Loucy (cell line): ENCODE measurements around the gene GLRA2.

Experiments used
- H2AFZ ChIP-seq: fragments of 200-600 bp; sonication (generic); 2 replicates; pipeline ENCODE4 v1.6.0; 2016; ENCODE audit warnings: antibody characterized with exemption, mild to moderate bottlenecking, low read length, moderate library complexity
- H3F3A ChIP-seq: fragments of 200-600 bp; 2 replicates; pipeline ENCODE4 v1.6.0; 2016; ENCODE audit warnings: antibody characterized with exemption, low read depth, mild to moderate bottlenecking
- H3K27me3 ChIP-seq: fragments of 200-600 bp; sonication (generic); 2 replicates; pipeline ENCODE4 v1.6.1; 2014; ENCODE audit warnings: low read length, mild to moderate bottlenecking; ENCODE audit not compliant: insufficient read depth, poor library complexity, severe bottlenecking
- H3K36me3 ChIP-seq: fragments of 200-600 bp; sonication (generic); 2 replicates; pipeline ENCODE4 v1.6.1; 2016; ENCODE audit warnings: low read length; ENCODE audit not compliant: insufficient read depth
- H3K4me1 ChIP-seq: fragments of 200-600 bp; sonication (generic); 2 replicates; pipeline ENCODE4 v1.5.1; 2014; ENCODE audit warnings: low read length, mild to moderate bottlenecking; ENCODE audit not compliant: insufficient read depth, poor library complexity, severe bottlenecking
- H3K4me2 ChIP-seq: fragments of 200-600 bp; sonication (generic); 2 replicates; pipeline ENCODE4 v1.6.0; 2014; ENCODE audit warnings: antibody characterized with exemption, low read length, low read depth, mild to moderate bottlenecking; ENCODE audit not compliant: poor library complexity, severe bottlenecking
- H3K4me3 ChIP-seq: fragments of 200-600 bp; sonication (generic); 2 replicates; pipeline ENCODE4 v1.5.1; 2014; ENCODE audit warnings: low read length, mild to moderate bottlenecking, mixed read lengths; ENCODE audit not compliant: poor library complexity, severe bottlenecking
- H3K79me2 ChIP-seq: fragments of 200-600 bp; sonication (generic); 2 replicates; pipeline ENCODE4 v1.6.1; 2014; ENCODE audit warnings: low read length; ENCODE audit not compliant: insufficient read depth
- H3K9ac ChIP-seq: fragments of 200-600 bp; sonication (generic); 2 replicates; pipeline ENCODE4 v1.6.0; 2014; ENCODE audit warnings: mild to moderate bottlenecking, low read depth, low read length, moderate library complexity; ENCODE audit not compliant: poor library complexity, severe bottlenecking
- H3K9me2 ChIP-seq: fragments of 200-600 bp; sonication (generic); replicated peaks from 2 replicates; pipeline ENCODE4 v1.6.1; 2016; ENCODE audit warnings: low read depth, low read length, mixed read lengths
- H3K9me3 ChIP-seq: fragments of 200-600 bp; sonication (generic); 2 replicates; pipeline ENCODE4 v1.6.1; 2014; ENCODE audit warnings: mild to moderate bottlenecking, antibody characterized with exemption, low read length, low read depth; ENCODE audit not compliant: insufficient read depth
- H4K20me1 ChIP-seq: fragments of 200-600 bp; sonication (generic); 2 replicates; pipeline ENCODE4 v1.6.0; 2014; ENCODE audit warnings: antibody characterized with exemption, low read length, mild to moderate bottlenecking; ENCODE audit not compliant: insufficient read depth, poor library complexity, severe bottlenecking
- CTCF ChIP-seq: fragments of 200-600 bp; sonication (generic); conservative IDR thresholded peaks from 2 replicates; pipeline ENCODE4 v1.5.1; 2014; ENCODE audit warnings: mild to moderate bottlenecking, antibody characterized with exemption, low read length
- EZH2phosphoT487 ChIP-seq: fragments of 200-600 bp; IDR thresholded peaks from 2 replicates; pipeline ENCODE4 v1.6.1; 2018; ENCODE audit warnings: antibody characterized with exemption, mild to moderate bottlenecking, moderate library complexity, borderline replicate concordance

The GLRA2 gene

GRCh38 chrX:14564058-14564457 is 34.7 kb downstream of the GLRA2 start:
- H2AFZ ChIP-seq, result no peak overlapping the region
- no peaks in the 10 kb centered on the region for H3K4me1 ChIP-seq
- H4K20me1 ChIP-seq, result no peaks in the 10 kb centered on the region
- no peak overlapping the region for H3K4me3 ChIP-seq
- no peaks in the 10 kb centered on the region for H3K79me2 ChIP-seq
- no peak overlapping the region for H3K4me2 ChIP-seq
- no peaks in the 10 kb centered on the region for H3F3A ChIP-seq
- no peaks in the 10 kb centered on the region for H3K27me3 ChIP-seq
- no peaks in the 10 kb centered on the region for H3K36me3 ChIP-seq
- H3K9me2 ChIP-seq, result no peaks in the 10 kb centered on the region
- TF ChIP-seq CTCF (no peak), EZH2phosphoT487 (no peak)
- H3K9me3 ChIP-seq, result no peaks in the 10 kb centered on the region
- H3K9ac ChIP-seq, result no peak overlapping the region

- H3K9me2 ChIP-seq, result no peaks in the 10 kb centered on the region
- H3K9me3 ChIP-seq, result no peaks in the 10 kb centered on the region
- H3K4me3 ChIP-seq, result no peak overlapping the region
- no peak for TF ChIP-seq EZH2phosphoT487
- TF ChIP-seq CTCF, result no peak
- no peaks in the 10 kb centered on the region for H3K4me1 ChIP-seq
- H2AFZ ChIP-seq, result no peak overlapping the region
- no peaks in the 10 kb centered on the region for H3K36me3 ChIP-seq
- no peak overlapping the region for H3K9ac ChIP-seq
- no peak overlapping the region for H3K4me2 ChIP-seq
- H3K79me2 ChIP-seq, result no peaks in the 10 kb centered on the region
- H3F3A ChIP-seq, result no peaks in the 10 kb centered on the region
- no peaks in the 10 kb centered on the region for H4K20me1 ChIP-seq
- no peaks in the 10 kb centered on the region for H3K27me3 ChIP-seq
These were observed 43.8 kb downstream of the GLRA2 start for GRCh38 chrX:14573161-14573560.

GRCh38 chrX:14581081-14581480 is 51.7 kb downstream of the GLRA2 start:
- H3K36me3 ChIP-seq, result no peaks in the 10 kb centered on the region

More at GRCh38 chrX:14581081-14581480, 51.7 kb downstream of the GLRA2 start:
- no peak overlapping the region for H3K9ac ChIP-seq
- H4K20me1 ChIP-seq, result no peaks in the 10 kb centered on the region
- no peak overlapping the region for H2AFZ ChIP-seq
- no peaks in the 10 kb centered on the region for H3F3A ChIP-seq
- H3K79me2 ChIP-seq, result no peaks in the 10 kb centered on the region
- TF ChIP-seq CTCF, result no peak
- TF ChIP-seq EZH2phosphoT487, result no peak
- H3K9me2 ChIP-seq, result no peaks in the 10 kb centered on the region
- H3K4me1 ChIP-seq, result no peaks in the 10 kb centered on the region
- no peaks in the 10 kb centered on the region for H3K9me3 ChIP-seq
- no peaks in the 10 kb centered on the region for H3K27me3 ChIP-seq
- no peak overlapping the region for H3K4me2 ChIP-seq
- H3K4me3 ChIP-seq, result no peak overlapping the region
